Colonic mucosa (tissue), 4 donors: Measurements from ENCODE around the gene ARFGEF3. TPM values are rescaled to one million over a fixed set of nuclear protein-coding genes. Genes with fewer than 3 reads are reported as not detected.

Experiments
- DNase-seq: peaks from one replicate; pipeline ENCODE4 v3.0.0-alpha.2; 2020
- H3K27ac ChIP-seq: fragments of 200-600 bp; one replicate; pipeline ENCODE4 v1.8.0; 2021
- H3K27me3 ChIP-seq: fragments of 200-600 bp; one replicate; pipeline ENCODE4 v1.8.0; 2021
- H3K36me3 ChIP-seq: fragments of 200-600 bp; one replicate; pipeline ENCODE4 v1.8.0; 2021
- H3K4me1 ChIP-seq: fragments of 200-600 bp; one replicate; pipeline ENCODE4 v1.8.0; 2021; ENCODE audit warnings: mild to moderate bottlenecking
- H3K4me3 ChIP-seq: fragments of 200-600 bp; one replicate; pipeline ENCODE4 v1.8.0; 2021
- H3K9ac ChIP-seq, 2 donors: one replicate each; pipeline ENCODE4 v1.7.0; 2013; ENCODE audit warnings: control low read depth in 2 of 2, low read depth in 2 of 2, low read length in 2 of 2
- H3K9me3 ChIP-seq: fragments of 200-600 bp; one replicate; pipeline ENCODE4 v1.8.0; 2021
- intact Hi-C: fragments of 100-400 bp; cut with DNase I; formaldehyde crosslinking; loops from one replicate; pipeline ENCODE4 v1.14.1; 2022
- total RNA-seq, 2 donors: library from RNA; stranded (reverse); fragmentation: NEBNext Ultra II Directional in 1 of 2; extraction: Animal tissue kit (Norgen Biotek cat#: 25700) in 1 of 2; gene quantifications; one replicate each; pipeline ENCODE4 v1.2.1, GENCODE V29; 2021
- TF ChIP-seq, protein P1 (sequence below): fragments of 200-600 bp; IDR thresholded peaks from one replicate; pipeline ENCODE4 v1.8.0; 2022; ENCODE audit warnings: antibody characterized with exemption, mild to moderate bottlenecking
- donor health status: healthy.
- donor health status: DM: no; HTN: no; CAD: no.
- donor health status: DM: no; HTN: no; CAD: no.

The ARFGEF3 gene
- total RNA-seq, 2 donors from 2014 or later: 22.2 to 23.8 TPM

DNA sequence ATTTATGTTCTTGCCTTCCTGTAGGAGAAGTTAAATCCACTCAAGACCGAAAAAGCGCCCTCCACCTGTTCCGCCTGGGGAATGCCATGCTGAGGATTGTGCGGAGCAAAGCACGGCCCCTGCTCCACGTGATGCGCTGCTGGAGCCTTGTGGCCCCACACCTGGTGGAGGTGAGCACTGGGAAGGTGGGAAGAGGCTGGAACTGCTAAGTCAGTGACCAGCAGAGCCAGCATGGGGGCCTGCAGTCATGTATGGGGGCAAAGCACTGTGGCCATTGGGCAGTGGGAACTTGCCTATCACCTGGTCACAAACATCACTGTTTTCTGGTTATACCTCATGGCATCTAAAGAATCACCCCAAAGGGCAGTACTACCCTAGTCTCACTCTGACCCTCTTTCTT is 135.0 kb downstream of the ARFGEF3 start:
- Histone ChIP-seq H3K4me1 (no peaks in the 10 kb centered on the region), H3K36me3 (no peaks in the 10 kb centered on the region), H3K9me3 (no peaks in the 10 kb centered on the region), H3K27me3 (no peaks in the 10 kb centered on the region), H3K4me3 (no peak overlapping the region), H3K9ac (no peak overlapping the region), H3K27ac (no peak overlapping the region)
- DNase-seq: no peak
- intact Hi-C loops: no loop called here
- TF ChIP-seq, protein P1, sequence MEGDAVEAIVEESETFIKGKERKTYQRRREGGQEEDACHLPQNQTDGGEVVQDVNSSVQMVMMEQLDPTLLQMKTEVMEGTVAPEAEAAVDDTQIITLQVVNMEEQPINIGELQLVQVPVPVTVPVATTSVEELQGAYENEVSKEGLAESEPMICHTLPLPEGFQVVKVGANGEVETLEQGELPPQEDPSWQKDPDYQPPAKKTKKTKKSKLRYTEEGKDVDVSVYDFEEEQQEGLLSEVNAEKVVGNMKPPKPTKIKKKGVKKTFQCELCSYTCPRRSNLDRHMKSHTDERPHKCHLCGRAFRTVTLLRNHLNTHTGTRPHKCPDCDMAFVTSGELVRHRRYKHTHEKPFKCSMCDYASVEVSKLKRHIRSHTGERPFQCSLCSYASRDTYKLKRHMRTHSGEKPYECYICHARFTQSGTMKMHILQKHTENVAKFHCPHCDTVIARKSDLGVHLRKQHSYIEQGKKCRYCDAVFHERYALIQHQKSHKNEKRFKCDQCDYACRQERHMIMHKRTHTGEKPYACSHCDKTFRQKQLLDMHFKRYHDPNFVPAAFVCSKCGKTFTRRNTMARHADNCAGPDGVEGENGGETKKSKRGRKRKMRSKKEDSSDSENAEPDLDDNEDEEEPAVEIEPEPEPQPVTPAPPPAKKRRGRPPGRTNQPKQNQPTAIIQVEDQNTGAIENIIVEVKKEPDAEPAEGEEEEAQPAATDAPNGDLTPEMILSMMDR: no peak

DNA sequence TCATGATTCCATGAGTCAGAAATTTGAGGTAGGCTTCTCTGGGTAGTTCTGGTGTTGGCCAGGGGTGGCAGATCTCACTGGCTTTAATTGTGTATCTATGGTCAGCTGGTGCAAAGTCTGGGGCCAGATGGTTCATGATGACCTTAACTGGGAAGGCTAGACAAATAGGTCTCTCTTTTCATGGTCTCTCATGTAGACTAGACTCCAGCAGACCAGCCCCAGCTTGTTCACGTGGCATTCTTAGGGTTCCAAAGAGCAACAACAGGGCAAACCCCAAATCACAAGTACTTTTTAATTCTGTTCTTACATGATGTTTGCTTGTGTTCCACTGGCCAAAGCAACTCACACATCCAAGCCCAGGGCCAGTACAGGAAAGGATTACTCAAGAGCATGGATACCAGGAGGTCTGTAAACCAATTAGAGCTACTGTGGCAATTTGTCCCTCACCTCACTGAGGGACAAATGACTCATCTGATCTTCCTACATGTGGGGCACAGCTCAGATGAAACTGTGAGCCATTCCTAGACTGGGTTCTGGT is 136.1 kb downstream of the ARFGEF3 start:
- TF ChIP-seq, protein P1: no peak
- intact Hi-C loops: no loop called here

DNA sequence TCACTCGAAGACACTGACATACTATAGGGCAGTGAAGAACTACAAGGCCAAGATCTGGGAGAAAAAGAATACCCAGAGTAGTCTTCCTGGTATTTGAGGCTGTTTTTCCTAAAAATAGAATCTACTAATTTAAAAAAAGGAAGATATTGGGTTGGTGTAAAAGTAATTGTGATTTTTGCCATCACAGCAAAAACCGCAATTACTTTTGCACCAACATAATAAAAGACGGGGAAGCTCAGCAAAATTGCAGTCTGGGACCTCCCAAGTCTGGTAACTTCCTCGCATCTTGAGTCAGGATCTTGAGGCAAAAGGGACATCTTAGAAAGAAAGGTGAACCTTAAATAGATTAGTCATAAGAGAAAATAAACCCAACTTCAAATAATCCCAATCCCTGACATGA is 138.7 kb downstream of the ARFGEF3 start:
- H3K9me3 ChIP-seq: no peaks in the 10 kb centered on the region
- no peaks in the 10 kb centered on the region for H3K4me1 ChIP-seq
- H3K27me3 ChIP-seq: no peaks in the 10 kb centered on the region
- intact Hi-C loops: no loop called here
- no peaks in the 10 kb centered on the region for H3K36me3 ChIP-seq
- DNase-seq: no peak
- no peak overlapping the region for H3K9ac ChIP-seq
- no peak overlapping the region for H3K27ac ChIP-seq
- TF ChIP-seq, protein P1: no peak
- no peak overlapping the region for H3K4me3 ChIP-seq

More for the DNA sequence above, 136.1 kb downstream of the ARFGEF3 start:
- no peak for DNase-seq
- Histone ChIP-seq H3K27ac (no peak overlapping the region), H3K9ac (no peak overlapping the region), H3K4me3 (no peak overlapping the region), H3K4me1 (no peaks in the 10 kb centered on the region), H3K9me3 (no peaks in the 10 kb centered on the region), H3K27me3 (no peaks in the 10 kb centered on the region), H3K36me3 (no peaks in the 10 kb centered on the region)

DNA sequence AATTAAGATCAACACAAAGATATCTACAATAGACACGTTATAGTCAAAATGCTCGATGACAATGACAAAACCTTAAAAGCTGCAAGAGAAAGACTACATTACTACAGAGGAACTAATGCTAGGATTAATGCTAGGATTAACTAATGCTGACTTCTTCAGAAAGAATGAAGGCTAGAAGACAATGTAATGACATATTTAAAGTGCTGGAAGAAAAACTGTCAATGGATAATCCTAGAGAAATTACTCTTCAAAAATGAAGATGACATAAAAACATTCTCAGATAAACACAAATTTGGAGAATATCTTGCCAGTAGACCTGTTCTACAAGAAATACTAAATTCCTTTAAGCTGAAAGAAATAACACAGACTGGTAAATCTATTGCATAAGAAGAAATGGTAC is 140.8 kb downstream of the ARFGEF3 start:
- TF ChIP-seq, protein P1: no peak
- H3K27me3 ChIP-seq: no peaks in the 10 kb centered on the region
- intact Hi-C loops: no loop called here

DNA sequence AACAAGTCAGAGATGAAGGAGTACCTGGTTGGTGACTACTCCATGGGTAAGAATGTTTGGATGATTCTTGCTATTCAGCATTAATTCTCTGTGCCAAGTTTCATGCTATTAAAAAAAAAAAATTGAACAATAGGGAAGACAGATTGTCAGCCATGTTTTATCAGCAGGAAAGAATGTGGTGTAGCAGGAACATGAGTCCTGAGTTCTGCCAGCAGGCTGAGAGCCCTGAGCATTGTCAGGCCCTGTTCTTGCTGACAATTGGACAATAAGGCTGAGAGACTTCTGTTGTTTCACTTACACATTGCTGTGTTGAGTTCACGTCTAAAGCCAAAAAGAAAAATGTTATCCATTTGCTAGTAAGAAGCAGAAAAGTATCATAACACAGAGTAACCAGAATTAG is 145.6 kb downstream of the ARFGEF3 start:
- intact Hi-C loops: no loop called here
- no peak overlapping the region for H3K27ac ChIP-seq

More for the DNA sequence above, 140.8 kb downstream of the ARFGEF3 start:
- no peaks in the 10 kb centered on the region for H3K4me1 ChIP-seq
- no peak for DNase-seq
- no peak overlapping the region for H3K27ac ChIP-seq
- H3K9me3 ChIP-seq: no peaks in the 10 kb centered on the region
- no peak overlapping the region for H3K4me3 ChIP-seq
- H3K9ac ChIP-seq: no peak overlapping the region
- no peaks in the 10 kb centered on the region for H3K36me3 ChIP-seq

More for the DNA sequence above, 145.6 kb downstream of the ARFGEF3 start:
- H3K27me3 ChIP-seq: no peaks in the 10 kb centered on the region
- H3K9ac ChIP-seq: no peak overlapping the region
- no peak overlapping the region for H3K4me3 ChIP-seq
- TF ChIP-seq, protein P1: no peak
- H3K4me1 ChIP-seq: no peaks in the 10 kb centered on the region
- DNase-seq: no peak
- H3K9me3 ChIP-seq: no peaks in the 10 kb centered on the region
- no peaks in the 10 kb centered on the region for H3K36me3 ChIP-seq
